Left lung (tissue), 10 donors: ENCODE data around the gene AFF2. TPM values are rescaled to one million over a fixed set of nuclear protein-coding genes. Genes with fewer than 3 reads are reported as not detected.

Experiments used
- ATAC-seq: fragments of 200-7000 bp; cut with Tn5 transposase; one replicate; pipeline ENCODE4 v1.9.1; 2020; ENCODE audit warnings: moderate library complexity
- DNase-seq, 4 donors: peaks; one replicate each; pipeline ENCODE4 v3.0.0-alpha.2; 2013 to 2020
- H3K27ac ChIP-seq, 2 donors: fragments of 200-600 bp; sonication (generic) in 1 of 2; one replicate each; pipeline versions ENCODE4 v1.5.0 to v1.8.0; 2020 to 2021
- H3K27me3 ChIP-seq, 2 donors: fragments of 200-600 bp; sonication (generic) in 1 of 2; one replicate each; pipeline versions ENCODE4 v1.5.0 to v1.8.0; 2020 to 2021
- H3K36me3 ChIP-seq, 2 donors: fragments of 200-600 bp; sonication (generic) in 1 of 2; one replicate each; pipeline versions ENCODE4 v1.5.0 to v1.8.0; 2020 to 2021
- H3K4me1 ChIP-seq, 2 donors: fragments of 200-600 bp; one replicate each; pipeline ENCODE4 v1.8.0; 2021
- H3K4me3 ChIP-seq, 2 donors: fragments of 200-600 bp; sonication (generic) in 1 of 2; one replicate each; pipeline versions ENCODE4 v1.5.0 to v1.8.0; 2020 to 2021; ENCODE audit warnings: mild to moderate bottlenecking in 1 of 2
- H3K9me3 ChIP-seq, 2 donors: fragments of 200-600 bp; sonication (generic) in 1 of 2; one replicate each; pipeline versions ENCODE4 v1.5.0 to v1.8.0; 2020 to 2021
- intact Hi-C, 2 donors: fragments of 100-400 bp; cut with DNase I; formaldehyde crosslinking; loops; one replicate each; pipeline versions ENCODE4 v1.11.2 to v1.14.2; 2022
- polyA plus RNA-seq, 6 donors: library from polyadenylated mRNA; unstranded; fragments of 120-200 nt; gene quantifications; one replicate each; pipeline ENCODE4 v1.2.1, GENCODE V29; 2013; ENCODE audit not compliant: insufficient read length in 6 of 6
- total RNA-seq, 2 donors: library from RNA; stranded (reverse); fragmentation: NEBNext Ultra II Directional; extraction: Animal tissue kit (Norgen Biotek cat#: 25700); gene quantifications; one replicate each; pipeline ENCODE4 v1.2.1, GENCODE V29; 2021
- TF ChIP-seq, protein P1 (sequence below), 2 donors: fragments of 200-600 bp; sonication (generic) in 1 of 2; IDR thresholded peaks; one replicate each; pipeline versions ENCODE4 v1.5.0 to v1.8.0; 2021; ENCODE audit warnings: antibody characterized with exemption in 2 of 2
- donor health status: DM: no; HTN: yes; CAD: no.
- donor health status: DM: no; HTN: no; CAD: no.

The AFF2 gene
- total and polyA plus RNA-seq, 8 donors: 4.8 to 10.2 (median 5.7) TPM

DNA sequence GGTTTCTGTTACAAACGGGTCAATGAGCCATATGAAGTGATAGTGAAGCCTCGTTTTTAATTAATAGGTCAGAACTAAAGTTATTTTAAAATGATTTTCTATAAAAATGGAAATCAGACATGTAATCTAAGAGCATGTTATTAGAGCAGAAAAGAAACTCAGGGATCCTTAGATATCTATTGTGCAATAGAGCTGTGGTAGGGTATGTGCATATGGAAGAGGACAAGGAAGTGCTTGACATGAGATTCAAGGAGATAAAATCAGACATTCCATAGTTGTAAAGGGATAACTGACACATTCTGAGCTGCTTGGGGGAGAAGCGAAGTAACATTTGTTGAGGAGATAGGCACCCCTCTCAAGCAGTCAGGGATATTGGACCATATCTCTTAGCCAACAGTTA lies 143.0 kb downstream of the AFF2 start:
- H3K9me3 ChIP-seq: no peaks in the 10 kb centered on the region
- intact Hi-C loops: no loop called here
- H3K27ac ChIP-seq: no peak overlapping the region
- H3K4me3 ChIP-seq: no peak overlapping the region
- ATAC-seq (no peak), DNase-seq (no peak)
- no peaks in the 10 kb centered on the region for H3K36me3 ChIP-seq
- H3K4me1 ChIP-seq: no peaks in the 10 kb centered on the region
- TF ChIP-seq, protein P1, sequence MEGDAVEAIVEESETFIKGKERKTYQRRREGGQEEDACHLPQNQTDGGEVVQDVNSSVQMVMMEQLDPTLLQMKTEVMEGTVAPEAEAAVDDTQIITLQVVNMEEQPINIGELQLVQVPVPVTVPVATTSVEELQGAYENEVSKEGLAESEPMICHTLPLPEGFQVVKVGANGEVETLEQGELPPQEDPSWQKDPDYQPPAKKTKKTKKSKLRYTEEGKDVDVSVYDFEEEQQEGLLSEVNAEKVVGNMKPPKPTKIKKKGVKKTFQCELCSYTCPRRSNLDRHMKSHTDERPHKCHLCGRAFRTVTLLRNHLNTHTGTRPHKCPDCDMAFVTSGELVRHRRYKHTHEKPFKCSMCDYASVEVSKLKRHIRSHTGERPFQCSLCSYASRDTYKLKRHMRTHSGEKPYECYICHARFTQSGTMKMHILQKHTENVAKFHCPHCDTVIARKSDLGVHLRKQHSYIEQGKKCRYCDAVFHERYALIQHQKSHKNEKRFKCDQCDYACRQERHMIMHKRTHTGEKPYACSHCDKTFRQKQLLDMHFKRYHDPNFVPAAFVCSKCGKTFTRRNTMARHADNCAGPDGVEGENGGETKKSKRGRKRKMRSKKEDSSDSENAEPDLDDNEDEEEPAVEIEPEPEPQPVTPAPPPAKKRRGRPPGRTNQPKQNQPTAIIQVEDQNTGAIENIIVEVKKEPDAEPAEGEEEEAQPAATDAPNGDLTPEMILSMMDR (IDR thresholded peaks at IDR 0.05): no peak
- H3K27me3 ChIP-seq: no peaks in the 10 kb centered on the region

DNA sequence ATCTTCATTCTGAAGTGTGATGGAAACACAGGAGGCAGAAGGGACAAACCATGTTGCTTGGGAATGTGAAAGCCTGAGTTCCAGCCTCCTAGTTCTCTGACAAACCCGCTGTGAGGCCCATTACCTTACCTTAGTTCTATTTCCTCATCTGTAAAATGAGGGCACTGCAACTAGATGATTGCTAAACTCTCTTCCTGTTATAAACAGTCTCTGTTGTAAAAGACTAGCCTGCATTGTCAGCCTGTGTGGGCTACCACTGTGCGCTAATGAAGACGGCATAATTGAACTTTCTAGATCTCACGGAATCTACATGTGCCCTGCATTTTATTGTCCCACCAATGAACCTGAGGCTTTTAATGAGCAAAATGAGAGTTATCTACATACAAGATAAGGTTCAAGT lies 147.2 kb downstream of the AFF2 start:
- TF ChIP-seq, protein P1 (IDR thresholded peaks at IDR 0.05): no peak
- peak overlapping the region in 1 of 2 donors; percentile 83 for H3K27ac ChIP-seq
- no peaks in the 10 kb centered on the region for H3K4me1 ChIP-seq
- no peaks in the 10 kb centered on the region for H3K27me3 ChIP-seq
- H3K4me3 ChIP-seq: no peak overlapping the region
- no peaks in the 10 kb centered on the region for H3K36me3 ChIP-seq
- intact Hi-C loops: no loop called here
- ATAC-seq (no peak), DNase-seq (no peak)
- no peaks in the 10 kb centered on the region for H3K9me3 ChIP-seq

DNA sequence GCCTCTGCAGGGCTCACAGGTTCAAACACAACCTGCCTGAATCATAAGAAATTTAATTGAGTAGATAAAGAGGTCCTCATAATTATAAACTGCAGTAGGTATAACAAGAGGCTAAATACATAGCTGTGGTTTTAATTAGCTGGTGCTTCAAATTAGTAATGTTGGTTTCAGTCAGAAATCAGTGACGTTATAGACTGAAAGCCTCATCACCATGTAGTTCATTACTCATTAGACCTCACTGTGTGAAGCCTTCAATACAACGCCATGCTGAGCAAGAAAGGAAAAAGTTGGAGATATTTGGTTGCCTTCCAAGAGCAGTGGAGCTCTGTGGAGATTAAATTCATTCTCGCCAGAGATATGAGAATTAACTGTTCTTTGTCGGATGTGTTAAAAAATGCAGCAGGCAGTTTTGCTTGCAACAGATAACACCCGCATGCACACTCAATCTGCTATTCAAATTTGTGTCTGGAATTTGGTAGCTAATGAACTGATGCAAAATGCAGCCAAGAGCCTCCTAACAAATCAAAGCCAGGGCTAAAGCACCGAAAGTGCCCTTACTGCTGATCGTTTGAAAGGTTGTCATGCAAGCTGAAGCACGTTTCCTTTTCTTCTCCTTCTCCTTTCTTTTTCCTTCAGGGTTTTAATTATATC lies 148.9 kb downstream of the AFF2 start:
- Histone ChIP-seq H3K4me1 (no peaks in the 10 kb centered on the region), H3K9me3 (no peaks in the 10 kb centered on the region), H3K27ac (no peak overlapping the region), H3K27me3 (no peaks in the 10 kb centered on the region), H3K36me3 (no peaks in the 10 kb centered on the region), H3K4me3 (no peak overlapping the region)
- DNase-seq: no peak
- ATAC-seq: no peak
- intact Hi-C loops: no loop called here
- TF ChIP-seq, protein P1 (IDR thresholded peaks at IDR 0.05): no peak

DNA sequence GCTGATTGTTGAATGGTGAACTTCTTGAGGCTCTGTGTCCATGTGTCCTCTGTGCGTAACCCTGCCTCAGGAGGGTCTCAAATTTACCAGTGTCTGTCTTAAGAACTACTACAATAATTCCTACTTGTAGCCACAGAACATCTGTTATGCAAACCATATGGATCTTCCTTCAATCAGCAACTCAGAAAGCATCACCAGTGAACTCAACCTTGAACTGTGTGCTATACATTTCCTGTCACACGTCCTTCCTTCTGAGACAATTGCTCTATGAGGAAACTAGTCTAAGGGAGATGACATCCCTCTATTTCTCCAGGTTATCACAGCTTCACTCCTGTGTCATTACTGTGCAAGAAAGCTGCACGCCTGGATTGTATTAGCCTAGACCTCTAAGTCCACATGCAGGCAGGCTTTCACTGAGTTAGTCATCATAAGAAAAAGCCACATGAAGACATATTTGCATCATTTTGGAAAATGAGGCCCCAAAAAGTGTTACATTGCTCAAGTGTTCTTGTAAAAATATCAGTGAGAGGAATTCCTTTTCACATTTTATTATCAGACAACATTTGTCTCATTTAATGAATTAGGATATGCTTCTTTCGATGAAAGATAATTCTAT lies 157.8 kb downstream of the AFF2 start:
- H3K27ac ChIP-seq: no peak overlapping the region
- H3K27me3 ChIP-seq: no peaks in the 10 kb centered on the region
- ATAC-seq (no peak), DNase-seq (no peak)
- H3K9me3 ChIP-seq: no peaks in the 10 kb centered on the region
- H3K4me3 ChIP-seq: no peak overlapping the region
- H3K36me3 ChIP-seq: no peaks in the 10 kb centered on the region
- TF ChIP-seq, protein P1 (IDR thresholded peaks at IDR 0.05): no peak
- intact Hi-C loops: no loop called here
- no peaks in the 10 kb centered on the region for H3K4me1 ChIP-seq

DNA sequence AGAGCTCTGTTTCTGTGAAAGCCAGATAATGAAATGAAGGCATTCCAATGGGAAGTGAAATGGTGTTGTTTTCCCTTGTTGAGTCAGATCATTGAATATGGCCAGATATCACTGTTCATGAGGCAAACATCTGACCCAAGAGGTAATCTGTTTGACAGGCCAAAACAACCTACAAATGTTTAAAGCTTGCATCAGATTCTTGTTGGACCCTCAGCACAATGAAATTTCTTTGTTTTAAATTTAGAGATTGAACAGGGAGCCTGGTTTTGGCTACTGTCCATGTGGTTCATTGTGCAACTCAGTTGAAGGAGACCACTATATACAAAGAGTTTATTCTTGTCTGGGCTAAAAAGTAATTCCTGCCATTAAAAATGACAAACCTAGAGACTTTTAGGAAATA lies 159.1 kb downstream of the AFF2 start:
- ATAC-seq (no peak), DNase-seq (no peak)
- intact Hi-C loops: no loop called here
- Histone ChIP-seq H3K36me3 (no peaks in the 10 kb centered on the region), H3K4me3 (no peak overlapping the region), H3K4me1 (no peaks in the 10 kb centered on the region), H3K27ac (no peak overlapping the region), H3K27me3 (no peaks in the 10 kb centered on the region), H3K9me3 (no peaks in the 10 kb centered on the region)
- TF ChIP-seq, protein P1 (IDR thresholded peaks at IDR 0.05): no peak
